H9 (cell line): ENCODE data around the gene CAB39L. TPM values are rescaled to one million over a fixed set of nuclear protein-coding genes. Genes with fewer than 3 reads are reported as not detected.

ENCODE experiments used
- DNase-seq: peaks from one replicate; pipeline ENCODE4 v3.0.0-alpha.2; 2017
- H2AFZ ChIP-seq: one replicate; pipeline ENCODE4 v1.6.1; 2013; ENCODE audit warnings: mild to moderate bottlenecking, low read length, control low read depth, moderate library complexity
- H2AK5ac ChIP-seq: 2 replicates; pipeline ENCODE4 v1.6.1; 2013; ENCODE audit warnings: low read length, control low read depth, mixed read lengths; ENCODE audit not compliant: insufficient read length
- H2BK120ac ChIP-seq: one replicate; pipeline ENCODE4 v1.6.1; 2013; ENCODE audit warnings: low read depth, mild to moderate bottlenecking, low read length, control low read depth, inconsistent platforms; ENCODE audit not compliant: poor library complexity, severe bottlenecking
- H2BK12ac ChIP-seq: 2 replicates; pipeline ENCODE4 v1.6.1; 2013; ENCODE audit warnings: low read length, control low read depth, mixed read lengths, low read depth; ENCODE audit not compliant: insufficient read length
- H2BK15ac ChIP-seq: 2 replicates; pipeline ENCODE4 v1.6.1; 2013; ENCODE audit warnings: low read depth, low read length, control low read depth
- H2BK20ac ChIP-seq: one replicate; pipeline ENCODE4 v1.6.1; 2013; ENCODE audit warnings: low read depth, mild to moderate bottlenecking, low read length, control low read depth, inconsistent platforms; ENCODE audit not compliant: poor library complexity, severe bottlenecking
- H2BK5ac ChIP-seq: 2 replicates; pipeline ENCODE4 v1.6.1; 2013; ENCODE audit warnings: low read length, control low read depth, mixed read lengths; ENCODE audit not compliant: insufficient read length
- H3K14ac ChIP-seq: 2 replicates; pipeline ENCODE4 v1.6.1; 2013; ENCODE audit warnings: low read length, control low read depth; ENCODE audit not compliant: insufficient read depth
- H3K18ac ChIP-seq: 2 replicates; pipeline ENCODE4 v1.6.1; 2013; ENCODE audit warnings: low read depth, mild to moderate bottlenecking, mixed read lengths, low read length, control low read depth; ENCODE audit not compliant: insufficient read length
- H3K23ac ChIP-seq: 2 replicates; pipeline ENCODE4 v1.6.1; 2013; ENCODE audit warnings: low read length, control low read depth, mixed read lengths, low read depth; ENCODE audit not compliant: insufficient read length
- H3K23me2 ChIP-seq: 2 replicates; pipeline ENCODE4 v1.6.1; 2013; ENCODE audit warnings: low read depth, mild to moderate bottlenecking, mixed read lengths, low read length, control low read depth; ENCODE audit not compliant: insufficient read length, poor library complexity, severe bottlenecking
- H3K27ac ChIP-seq: 2 replicates; pipeline ENCODE4 v1.5.1; 2013; ENCODE audit warnings: low read length, control low read depth, mixed read lengths, low read depth; ENCODE audit not compliant: insufficient read length
- H3K27me3 ChIP-seq: 2 replicates; pipeline ENCODE4 v1.6.1; 2013; ENCODE audit warnings: low read length, control low read depth, inconsistent platforms; ENCODE audit not compliant: insufficient read depth
- H3K4ac ChIP-seq: 2 replicates; pipeline ENCODE4 v1.6.1; 2013; ENCODE audit warnings: low read depth, mild to moderate bottlenecking, control low read depth, inconsistent platforms, low read length, moderate library complexity
- H3K4me1 ChIP-seq: 2 replicates; pipeline ENCODE4 v1.6.1; 2013; ENCODE audit warnings: low read length, control low read depth, inconsistent platforms; ENCODE audit not compliant: insufficient read depth
- H3K4me2 ChIP-seq: 2 replicates; pipeline ENCODE4 v1.6.1; 2013; ENCODE audit warnings: low read length, control low read depth, mixed read lengths; ENCODE audit not compliant: insufficient read length, insufficient read depth
- H3K56ac ChIP-seq: 2 replicates; pipeline ENCODE4 v1.6.1; 2013; ENCODE audit warnings: low read depth, mild to moderate bottlenecking, mixed read lengths, low read length, control low read depth; ENCODE audit not compliant: insufficient read length
- H3K79me1 ChIP-seq: 2 replicates; pipeline ENCODE4 v1.6.1; 2013; ENCODE audit warnings: low read depth, mild to moderate bottlenecking, moderate library complexity, low read length, control low read depth, inconsistent platforms; ENCODE audit not compliant: insufficient read depth, poor library complexity, severe bottlenecking
- H3K79me2 ChIP-seq: 2 replicates; pipeline ENCODE4 v1.6.1; 2013; ENCODE audit warnings: low read length, control low read depth, inconsistent platforms; ENCODE audit not compliant: insufficient read depth
- H3K9ac ChIP-seq: 2 replicates; pipeline ENCODE4 v1.6.1; 2013; ENCODE audit warnings: low read length, control low read depth, mixed read lengths; ENCODE audit not compliant: insufficient read length; ENCODE audit errors: extremely low read depth
- H3K9me3 ChIP-seq: one replicate; pipeline ENCODE4 v1.6.1; 2013; ENCODE audit warnings: low read depth, low read length, inconsistent platforms; ENCODE audit not compliant: control insufficient read depth
- H3T11ph ChIP-seq: one replicate; pipeline ENCODE4 v1.6.1; 2013; ENCODE audit warnings: mild to moderate bottlenecking, low read length, control low read depth, inconsistent platforms
- H4K20me1 ChIP-seq: one replicate; pipeline ENCODE4 v1.6.1; 2013; ENCODE audit not compliant: control insufficient read depth, insufficient read length, insufficient read depth
- H4K5ac ChIP-seq: 2 replicates; pipeline ENCODE4 v1.6.1; 2013; ENCODE audit warnings: low read depth, mild to moderate bottlenecking, mixed read lengths, low read length, control low read depth; ENCODE audit not compliant: insufficient read length
- H4K8ac ChIP-seq: replicated peaks from 2 replicates; pipeline ENCODE4 v1.6.1; 2013; ENCODE audit warnings: low read length, control low read depth, mixed read lengths, low read depth; ENCODE audit not compliant: insufficient read length
- H4K91ac ChIP-seq: 2 replicates; pipeline ENCODE4 v1.6.1; 2013; ENCODE audit warnings: low read depth, mild to moderate bottlenecking, moderate library complexity, mixed read lengths, low read length, control low read depth; ENCODE audit not compliant: insufficient read length
- H3K27ac Mint-ChIP-seq, 3 experiments: 2 replicates in 2 of 3; 3 replicates in 1 of 3; pipeline ENCODE4 v1.8.0; 2020 to 2021; ENCODE audit warnings: mixed read lengths in 3 of 3, mild to moderate bottlenecking in 1 of 3, moderate library complexity in 1 of 3
- H3K27me3 Mint-ChIP-seq: 2 replicates; pipeline ENCODE4 v1.8.0; 2021; ENCODE audit warnings: low read depth, mild to moderate bottlenecking, moderate library complexity, mixed read lengths
- H3K36me3 Mint-ChIP-seq, 3 experiments: 2 replicates in 2 of 3; 3 replicates in 1 of 3; pipeline ENCODE4 v1.8.0; 2020 to 2021; ENCODE audit warnings: low read depth in 3 of 3, mixed read lengths in 3 of 3; ENCODE audit not compliant: insufficient read depth in 1 of 3
- H3K4me1 Mint-ChIP-seq, 2 experiments: 2 replicates each; pipeline ENCODE4 v1.8.0; 2020; ENCODE audit warnings: mixed read lengths in 2 of 2
- H3K4me3 Mint-ChIP-seq, 2 experiments: 2 replicates in 1 of 2; 3 replicates in 1 of 2; pipeline ENCODE4 v1.8.0; 2020 to 2021; ENCODE audit warnings: mild to moderate bottlenecking in 2 of 2, mixed read lengths in 2 of 2, moderate library complexity in 1 of 2
- H3K9me3 Mint-ChIP-seq, 2 experiments: 2 replicates in 1 of 2; 3 replicates in 1 of 2; pipeline ENCODE4 v1.8.0; 2020; ENCODE audit warnings: mild to moderate bottlenecking in 2 of 2, mixed read lengths in 2 of 2, moderate library complexity in 1 of 2
- WGBS: extraction: QIAGEN DNeasy Blood & Tissue Kit; methylation state at CpG from one replicate; pipeline ENCODE4 v1.1.7; 2013; ENCODE audit warnings: missing lambda C conversion rate, low lambda C conversion rate, mixed read lengths; ENCODE audit not compliant: insufficient read length; ENCODE audit errors: extremely low coverage; 5-methylcytosine and 5-hydroxymethylcytosine counted together
- total RNA-seq: library from RNA; stranded (reverse); gene quantifications from 2 replicates; pipeline ENCODE4 v1.2.1, GENCODE V29; 2021
- TF ChIP-seq, protein P1 (sequence below): fragments of 200-600 bp; sonication (generic); conservative IDR thresholded peaks from 3 replicates; pipeline ENCODE4 v1.8.0; 2021; ENCODE audit warnings: antibody characterized with exemption, mild to moderate bottlenecking

Gene CAB39L
- total RNA-seq, 1 experiment from 2014 or later, result 6.0 TPM

DNA sequence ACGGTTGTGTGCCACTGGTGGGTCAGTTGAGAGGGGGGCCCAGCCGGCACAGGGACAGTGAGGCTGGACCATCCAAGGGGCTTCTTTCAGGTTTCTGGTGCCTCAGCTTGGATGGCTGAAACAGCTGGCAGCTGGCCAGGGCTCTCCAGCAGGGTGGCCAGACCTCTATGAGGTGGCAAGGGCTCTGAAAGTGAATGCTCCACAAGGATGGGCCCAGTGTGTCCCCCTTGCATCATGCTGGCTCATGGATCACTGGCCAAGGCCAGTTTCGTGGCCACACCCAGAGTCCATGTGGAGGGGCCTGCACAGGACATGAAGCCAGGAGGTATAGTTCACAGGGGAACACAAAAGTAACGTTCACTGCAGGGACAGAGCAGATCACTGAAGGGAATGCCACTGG lies 146.5 kb downstream of the CAB39L start:
- no peaks in the 10 kb centered on the region for H4K20me1 ChIP-seq
- H3K56ac ChIP-seq, result no peak overlapping the region
- H4K91ac ChIP-seq, result no peak overlapping the region
- H2AFZ ChIP-seq, result no peak overlapping the region
- no peaks in the 10 kb centered on the region; the same call in 1 of the 2 replicates for H3K4me1 ChIP-seq
- H2BK12ac ChIP-seq, result no peak overlapping the region
- TF ChIP-seq, protein P1, sequence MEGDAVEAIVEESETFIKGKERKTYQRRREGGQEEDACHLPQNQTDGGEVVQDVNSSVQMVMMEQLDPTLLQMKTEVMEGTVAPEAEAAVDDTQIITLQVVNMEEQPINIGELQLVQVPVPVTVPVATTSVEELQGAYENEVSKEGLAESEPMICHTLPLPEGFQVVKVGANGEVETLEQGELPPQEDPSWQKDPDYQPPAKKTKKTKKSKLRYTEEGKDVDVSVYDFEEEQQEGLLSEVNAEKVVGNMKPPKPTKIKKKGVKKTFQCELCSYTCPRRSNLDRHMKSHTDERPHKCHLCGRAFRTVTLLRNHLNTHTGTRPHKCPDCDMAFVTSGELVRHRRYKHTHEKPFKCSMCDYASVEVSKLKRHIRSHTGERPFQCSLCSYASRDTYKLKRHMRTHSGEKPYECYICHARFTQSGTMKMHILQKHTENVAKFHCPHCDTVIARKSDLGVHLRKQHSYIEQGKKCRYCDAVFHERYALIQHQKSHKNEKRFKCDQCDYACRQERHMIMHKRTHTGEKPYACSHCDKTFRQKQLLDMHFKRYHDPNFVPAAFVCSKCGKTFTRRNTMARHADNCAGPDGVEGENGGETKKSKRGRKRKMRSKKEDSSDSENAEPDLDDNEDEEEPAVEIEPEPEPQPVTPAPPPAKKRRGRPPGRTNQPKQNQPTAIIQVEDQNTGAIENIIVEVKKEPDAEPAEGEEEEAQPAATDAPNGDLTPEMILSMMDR, result no peak
- no peak overlapping the region for H3K4me3 Mint-ChIP-seq
- H2AK5ac ChIP-seq, result no peak overlapping the region
- no peak overlapping the region for H3K4me2 ChIP-seq
- no peaks in the 10 kb centered on the region; the same call in 1 of the 2 replicates for H3K27me3 ChIP-seq
- no peak overlapping the region for H2BK20ac ChIP-seq
- no peak for DNase-seq
- no peaks in the 10 kb centered on the region for H3K23me2 ChIP-seq
- no peaks in the 10 kb centered on the region for H3K36me3 Mint-ChIP-seq
- no peak overlapping the region for H3T11ph ChIP-seq
- H3K27me3 Mint-ChIP-seq, result no peaks in the 10 kb centered on the region
- no peak overlapping the region for H3K14ac ChIP-seq
- no peak overlapping the region for H3K27ac Mint-ChIP-seq
- H2BK120ac ChIP-seq, result no peak overlapping the region
- H2BK5ac ChIP-seq, result no peak overlapping the region
- H3K27ac ChIP-seq, result no peak overlapping the region
- no peak overlapping the region for H3K23ac ChIP-seq
- H2BK15ac ChIP-seq, result no peak overlapping the region
- H4K5ac ChIP-seq, result no peak overlapping the region
- no peaks in the 10 kb centered on the region for H3K9me3 Mint-ChIP-seq
- no CpG with 5 or more reads among the region's 4 CpGs for WGBS
- H3K9ac ChIP-seq, result no peak overlapping the region
- peaks cover 12 to 20% of the 10 kb centered on the region in 2 experiments for H3K4me1 Mint-ChIP-seq
- no peaks in the 10 kb centered on the region for H3K79me1 ChIP-seq
- no peaks in the 10 kb centered on the region for H3K9me3 ChIP-seq
- no peak overlapping the region for H3K18ac ChIP-seq
- no peak overlapping the region for H4K8ac ChIP-seq
- H3K79me2 ChIP-seq, result no peaks in the 10 kb centered on the region
- H3K4ac ChIP-seq, result no peak overlapping the region
